DND-41 (cell line): ENCODE measurements around the gene ORC5.

Experiments
- ATAC-seq: fragments of 200-7000 bp; cut with Tn5 transposase; 3 replicates; pipeline ENCODE4 v1.9.1; 2021; ENCODE audit warnings: low read depth; ENCODE audit not compliant: insufficient read depth
- DNase-seq: peaks from one replicate; pipeline ENCODE4 v3.0.0-alpha.2; 2020
- H2AFZ ChIP-seq: 2 replicates; pipeline ENCODE4 v1.6.0; 2012; ENCODE audit warnings: low read depth, low read length
- H3K27ac ChIP-seq: 2 replicates; pipeline ENCODE4 v1.5.1; 2012; ENCODE audit warnings: low read length, inconsistent platforms
- H3K27me3 ChIP-seq: fragments of 200-600 bp; sonication (generic); 2 replicates; pipeline ENCODE4 v1.6.0; 2012; ENCODE audit warnings: low read length, mild to moderate bottlenecking, inconsistent platforms; ENCODE audit not compliant: insufficient read depth, poor library complexity
- H3K36me3 ChIP-seq: 2 replicates; pipeline ENCODE4 v1.5.1; 2012; ENCODE audit warnings: low read length, inconsistent platforms; ENCODE audit not compliant: insufficient read depth
- H3K4me1 ChIP-seq: 2 replicates; pipeline ENCODE4 v1.5.1; 2012; ENCODE audit warnings: mild to moderate bottlenecking, low read length; ENCODE audit not compliant: insufficient read depth
- H3K4me2 ChIP-seq: 2 replicates; pipeline ENCODE4 v1.6.0; 2012; ENCODE audit warnings: mild to moderate bottlenecking, moderate library complexity, low read length, inconsistent platforms; ENCODE audit not compliant: insufficient read depth
- H3K4me3 ChIP-seq, 2 experiments: fragments of 200-600 bp in 1 of 2; shearing (Covaris generic) in 1 of 2; 2 replicates each; pipeline ENCODE4 v1.5.1; 2012 to 2016; ENCODE audit warnings: inconsistent platforms in 2 of 2, low read length in 2 of 2, mild to moderate bottlenecking in 2 of 2, low read depth in 1 of 2, moderate library complexity in 1 of 2
- H3K79me2 ChIP-seq: 2 replicates; pipeline ENCODE4 v1.6.0; 2012; ENCODE audit warnings: low read length, inconsistent platforms; ENCODE audit not compliant: insufficient read depth
- H3K9ac ChIP-seq: 2 replicates; pipeline ENCODE4 v1.6.0; 2012; ENCODE audit warnings: low read depth, mild to moderate bottlenecking, inconsistent platforms, low read length, moderate library complexity
- H3K9me3 ChIP-seq: 2 replicates; pipeline ENCODE4 v1.5.1; 2012; ENCODE audit warnings: low read length, moderate library complexity, mild to moderate bottlenecking, inconsistent platforms; ENCODE audit not compliant: insufficient read depth, severe bottlenecking
- H4K20me1 ChIP-seq: 2 replicates; pipeline ENCODE4 v1.6.0; 2012; ENCODE audit warnings: low read length; ENCODE audit not compliant: insufficient read depth
- CTCF ChIP-seq: IDR thresholded peaks from 2 replicates; pipeline ENCODE4 v1.5.1; 2012; ENCODE audit warnings: borderline replicate concordance, low read length, moderate library complexity, mild to moderate bottlenecking; ENCODE audit not compliant: poor library complexity, severe bottlenecking; ENCODE audit errors: extremely low read depth
- EZH2 ChIP-seq: IDR thresholded peaks from 3 replicates; pipeline ENCODE4 v1.6.1; 2012; ENCODE audit warnings: borderline replicate concordance, low read depth, mild to moderate bottlenecking, moderate library complexity, low read length, inconsistent platforms; ENCODE audit not compliant: severe bottlenecking

Gene ORC5

GRCh38 chr7:104127204-104127603 is 80.6 kb downstream of the ORC5 start:
- no peaks in the 10 kb centered on the region for H3K9me3 ChIP-seq
- H3K4me1 ChIP-seq, result no peaks in the 10 kb centered on the region
- H3K36me3 ChIP-seq, result peaks cover 44% of the 10 kb centered on the region; the same call in 1 of the 2 replicates
- ATAC-seq, result no peak
- no peak overlapping the region for H3K9ac ChIP-seq
- H4K20me1 ChIP-seq, result no peaks in the 10 kb centered on the region
- H3K27ac ChIP-seq, result no peak overlapping the region
- H3K4me3 ChIP-seq, result no peak overlapping the region
- no peak overlapping the region for H2AFZ ChIP-seq
- TF ChIP-seq EZH2 (no peak), CTCF (no peak)
- no peaks in the 10 kb centered on the region for H3K79me2 ChIP-seq
- no peak for DNase-seq
- H3K27me3 ChIP-seq, result no peaks in the 10 kb centered on the region
- H3K4me2 ChIP-seq, result no peak overlapping the region

GRCh38 chr7:104126411-104126841 is 81.4 kb downstream of the ORC5 start:
- Histone ChIP-seq H3K9me3 (no peaks in the 10 kb centered on the region), H3K27me3 (no peaks in the 10 kb centered on the region), H3K27ac (no peak overlapping the region), H3K9ac (no peak overlapping the region), H2AFZ (no peak overlapping the region), H4K20me1 (no peaks in the 10 kb centered on the region), H3K4me3 (no peak overlapping the region), H3K36me3 (peaks cover 40% of the 10 kb centered on the region; the same call in 1 of the 2 replicates), H3K79me2 (no peaks in the 10 kb centered on the region), H3K4me2 (no peak overlapping the region), H3K4me1 (no peaks in the 10 kb centered on the region)
- ATAC-seq (no peak), DNase-seq (no peak)
- TF ChIP-seq EZH2 (no peak), CTCF (no peak)

GRCh38 chr7:104124893-104125477 is 82.8 kb downstream of the ORC5 start:
- Histone ChIP-seq H3K9me3 (no peaks in the 10 kb centered on the region), H3K36me3 (peaks cover 27% of the 10 kb centered on the region; the same call in 1 of the 2 replicates), H3K4me3 (no peak overlapping the region), H3K4me2 (no peak overlapping the region), H3K27me3 (no peaks in the 10 kb centered on the region), H4K20me1 (no peaks in the 10 kb centered on the region), H3K79me2 (no peaks in the 10 kb centered on the region), H3K4me1 (no peaks in the 10 kb centered on the region), H2AFZ (no peak overlapping the region), H3K27ac (no peak overlapping the region), H3K9ac (no peak overlapping the region)
- no peak for ATAC-seq
- DNase-seq, result no peak
- no peak for TF ChIP-seq EZH2
- TF ChIP-seq CTCF, result no peak
